H1 (cell line): ENCODE data around the gene SLC6A3. TPM values are rescaled to one million over a fixed set of nuclear protein-coding genes. Genes with fewer than 3 reads are reported as not detected.

Source experiments
- CTCF ChIA-PET: fragments of 300-600 bp; sonication (Branson Sonifier 250); formaldehyde crosslinking; loops from one replicate; lab custom pipeline; 2021; ENCODE audit not compliant: partially characterized antibody; lab: Charles Lee
- POLR2A ChIA-PET: fragments of 300-600 bp; sonication (Branson Sonifier 250); formaldehyde crosslinking; loops from one replicate; lab custom pipeline; 2021; ENCODE audit warnings: inconsistent platforms; ENCODE audit not compliant: partially characterized antibody; lab: Charles Lee
- DNase-seq, 2 experiments: peaks; one replicate each; pipeline versions ENCODE4 v3.0.0 to v3.0.0-alpha.2; 2010 to 2022; ENCODE audit warnings: low spot score in 2 of 2, low read depth in 1 of 2, mixed read lengths in 1 of 2
- FAIRE-seq: peaks from 2 replicates; lab custom pipeline; 2011; peaks lifted over from hg19 to GRCh38; lab: Jason Lieb, UNC
- H2AFZ ChIP-seq: 2 replicates; pipeline ENCODE4 v1.8.1; 2012; ENCODE audit warnings: low read length, inconsistent platforms
- H2AK5ac ChIP-seq: 2 replicates; pipeline ENCODE4 v1.6.1; 2013; ENCODE audit warnings: low read depth, low read length
- H2BK120ac ChIP-seq: replicated peaks from 2 replicates; pipeline ENCODE3; 2013; ENCODE audit warnings: low read depth, low read length, inconsistent platforms
- H2BK12ac ChIP-seq: 2 replicates; pipeline ENCODE4 v1.6.1; 2013; ENCODE audit warnings: low read depth, low read length
- H2BK15ac ChIP-seq: 2 replicates; pipeline ENCODE4 v1.6.1; 2013; ENCODE audit warnings: low read length
- H2BK20ac ChIP-seq: 2 replicates; pipeline ENCODE4 v1.6.1; 2013; ENCODE audit warnings: low read length
- H2BK5ac ChIP-seq: 2 replicates; pipeline ENCODE4 v1.6.1; 2013; ENCODE audit warnings: low read depth, low read length
- H3K14ac ChIP-seq: 2 replicates; pipeline ENCODE4 v1.6.1; 2013; ENCODE audit warnings: inconsistent platforms; ENCODE audit not compliant: insufficient read length
- H3K18ac ChIP-seq: 2 replicates; pipeline ENCODE4 v1.6.1; 2013; ENCODE audit warnings: low read length; ENCODE audit errors: extremely low read depth
- H3K23ac ChIP-seq: 2 replicates; pipeline ENCODE4 v1.6.1; 2013; ENCODE audit warnings: inconsistent platforms; ENCODE audit not compliant: insufficient read length
- H3K23me2 ChIP-seq: 2 replicates; pipeline ENCODE4 v1.6.1; 2013; ENCODE audit warnings: low read depth, low read length
- H3K27ac ChIP-seq: 2 replicates; pipeline ENCODE4 v1.6.1; 2011; ENCODE audit warnings: low read depth, low read length, inconsistent platforms
- H3K27me3 ChIP-seq, 4 experiments: replicated peaks in 1 of 4; 1 replicate in 1 of 4; 2 replicates in 3 of 4; pipeline versions ENCODE4 v1.6.1 to v1.8.1; 2011 to 2013; ENCODE audit warnings: low read length in 3 of 4, mild to moderate bottlenecking in 3 of 4, inconsistent platforms in 2 of 4, mixed read lengths in 2 of 4, moderate library complexity in 1 of 4; ENCODE audit not compliant: control insufficient read depth in 3 of 4, insufficient read depth in 3 of 4; ENCODE audit errors: extremely low read depth in 1 of 4
- H3K36me3 ChIP-seq, 4 experiments: 2 replicates each; pipeline versions ENCODE4 v1.6.1 to v1.8.1; 2011 to 2013; ENCODE audit warnings: mild to moderate bottlenecking in 4 of 4, low read length in 3 of 4, moderate library complexity in 2 of 4, control low read depth in 1 of 4, inconsistent platforms in 1 of 4; ENCODE audit not compliant: insufficient read depth in 4 of 4, control insufficient read depth in 2 of 4
- H3K4ac ChIP-seq: replicated peaks from 2 replicates; pipeline ENCODE3; 2013; ENCODE audit warnings: low read length, low read depth, mixed read lengths, inconsistent platforms; ENCODE audit not compliant: insufficient read length
- H3K4me1 ChIP-seq, 4 experiments: replicated peaks in 1 of 4; 1 replicate in 1 of 4; 2 replicates in 3 of 4; pipeline versions ENCODE4 v1.6.1 to v1.8.1; 2011 to 2013; ENCODE audit warnings: low read length in 3 of 4, inconsistent platforms in 2 of 4, mixed read lengths in 1 of 4; ENCODE audit not compliant: insufficient read depth in 4 of 4, control insufficient read depth in 3 of 4
- H3K4me2 ChIP-seq, 2 experiments: 2 replicates each; pipeline versions ENCODE4 v1.6.1 to v1.8.1; 2011 to 2013; ENCODE audit warnings: low read depth in 2 of 2, low read length in 2 of 2, control low read depth in 1 of 2, inconsistent platforms in 1 of 2, mild to moderate bottlenecking in 1 of 2; ENCODE audit not compliant: insufficient read depth in 1 of 2
- H3K4me3 ChIP-seq, 4 experiments: fragments of 200-600, 300-600 bp in 1 of 4; sonication (generic), shearing (Covaris generic), sonication (Bioruptor Twin) in 1 of 4; 2 replicates each; pipeline versions ENCODE4 v1.5.1 to v1.8.1; 2011 to 2016; ENCODE audit warnings: low read length in 4 of 4, low read depth in 3 of 4, control low read depth in 2 of 4, inconsistent platforms in 2 of 4, mild to moderate bottlenecking in 2 of 4, mixed read lengths in 1 of 4, moderate library complexity in 1 of 4; ENCODE audit not compliant: insufficient read depth in 2 of 4; ENCODE audit errors: extremely low read depth in 1 of 4
- H3K56ac ChIP-seq: replicated peaks from 2 replicates; pipeline ENCODE3; 2013; ENCODE audit warnings: low read depth, mild to moderate bottlenecking, mixed read lengths, low read length, inconsistent platforms; ENCODE audit not compliant: insufficient read length
- H3K79me1 ChIP-seq: 2 replicates; pipeline ENCODE4 v1.6.1; 2013; ENCODE audit warnings: low read depth, low read length, control low read depth
- H3K79me2 ChIP-seq, 2 experiments: 2 replicates each; pipeline versions ENCODE4 v1.6.1 to v1.8.1; 2012 to 2013; ENCODE audit warnings: low read length in 2 of 2, mild to moderate bottlenecking in 2 of 2, inconsistent platforms in 1 of 2; ENCODE audit not compliant: insufficient read depth in 2 of 2, control insufficient read depth in 1 of 2
- H3K9ac ChIP-seq, 4 experiments: replicated peaks in 1 of 4; 1 replicate in 1 of 4; 2 replicates in 3 of 4; pipeline versions ENCODE4 v1.6.1 to v1.8.1; 2011 to 2013; ENCODE audit warnings: low read depth in 3 of 4, low read length in 3 of 4, control low read depth in 2 of 4, mild to moderate bottlenecking in 2 of 4, moderate library complexity in 2 of 4, inconsistent platforms in 1 of 4; ENCODE audit errors: extremely low read depth in 1 of 4
- H3K9me3 ChIP-seq, 2 experiments: 2 replicates each; pipeline versions ENCODE4 v1.6.1 to v1.8.1; 2012 to 2013; ENCODE audit warnings: mild to moderate bottlenecking in 2 of 2, moderate library complexity in 2 of 2, control low read depth in 1 of 2, inconsistent platforms in 1 of 2, low read depth in 1 of 2, low read length in 1 of 2, mixed read lengths in 1 of 2; ENCODE audit not compliant: insufficient read depth in 2 of 2
- H4K20me1 ChIP-seq, 2 experiments: replicated peaks in 1 of 2; 2 replicates each; pipeline versions ENCODE3 to v1.8.1; 2011 to 2013; ENCODE audit warnings: inconsistent platforms in 2 of 2, low read length in 2 of 2, mild to moderate bottlenecking in 1 of 2; ENCODE audit not compliant: insufficient read depth in 2 of 2, control insufficient read depth in 1 of 2
- H4K5ac ChIP-seq: 2 replicates; pipeline ENCODE4 v1.6.1; 2013; ENCODE audit warnings: low read length, low read depth, mixed read lengths, inconsistent platforms; ENCODE audit not compliant: insufficient read length
- H4K8ac ChIP-seq: 2 replicates; pipeline ENCODE4 v1.8.0; 2013; ENCODE audit warnings: mild to moderate bottlenecking, moderate library complexity, low read length, inconsistent platforms; ENCODE audit not compliant: insufficient read depth; ENCODE audit errors: extremely low read depth
- H4K91ac ChIP-seq: replicated peaks from 2 replicates; pipeline ENCODE3; 2013; ENCODE audit warnings: low read length, mixed read lengths, inconsistent platforms; ENCODE audit not compliant: insufficient read length
- ATF3 ChIP-seq: IDR thresholded peaks from 2 replicates; pipeline ENCODE4 v1.6.1; 2011; ENCODE audit warnings: low read depth, mild to moderate bottlenecking, low read length; ENCODE audit not compliant: insufficient read depth
- CBX8 ChIP-seq: fragments of 300-800, 300-1000 bp; sonication (generic); IDR thresholded peaks from 2 replicates; pipeline ENCODE4 v1.7.1; 2016; ENCODE audit warnings: low read depth, low read length, borderline replicate concordance
- CHD1 ChIP-seq: IDR thresholded peaks from 2 replicates; pipeline ENCODE4 v1.6.1; 2012; ENCODE audit warnings: low read depth, low read length, improper control_type of control experiment
- FOSL1 ChIP-seq: IDR thresholded peaks from 2 replicates; pipeline ENCODE4 v1.6.1; 2011; ENCODE audit warnings: mild to moderate bottlenecking, low read depth, low read length, moderate library complexity; ENCODE audit not compliant: insufficient read depth
- HDAC2 ChIP-seq, 2 experiments: fragments of 300-600 bp in 1 of 2; sonication (generic) in 1 of 2; IDR thresholded peaks; 2 replicates each; pipeline ENCODE4 v1.6.1; 2011 to 2012; ENCODE audit warnings: low read depth in 2 of 2, low read length in 2 of 2, mild to moderate bottlenecking in 2 of 2, moderate library complexity in 2 of 2, borderline replicate concordance in 1 of 2, inconsistent platforms in 1 of 2
- KDM5A ChIP-seq: fragments of 200-600 bp; IDR thresholded peaks from 2 replicates; pipeline ENCODE4 v1.7.1; 2012; ENCODE audit warnings: mild to moderate bottlenecking, low read length, inconsistent platforms, mixed read lengths
- NANOG ChIP-seq: IDR thresholded peaks from 2 replicates; pipeline ENCODE4 v1.6.1; 2011; ENCODE audit warnings: low read length, low read depth, mild to moderate bottlenecking, inconsistent platforms; ENCODE audit not compliant: insufficient read depth, poor library complexity, severe bottlenecking
- POLR2AphosphoS5 ChIP-seq: IDR thresholded peaks from 2 replicates; pipeline ENCODE4 v1.6.1; 2011; ENCODE audit warnings: low read depth, low read length
- RFX5 ChIP-seq: IDR thresholded peaks from 2 replicates; pipeline ENCODE4 v1.6.1; 2011; ENCODE audit warnings: low read depth, low read length, improper control_type of control experiment, borderline replicate concordance
- TAF1 ChIP-seq: IDR thresholded peaks from 2 replicates; pipeline ENCODE4 v1.6.1; 2011; ENCODE audit warnings: mild to moderate bottlenecking, low read depth, low read length
- WGBS, 2 experiments: shearing (Covaris generic) in 1 of 2; methylation state at CpG; one replicate each; pipeline versions ENCODE4 v1.1.6 to v1.1.7; 2013 to 2015; ENCODE audit warnings: low lambda C conversion rate in 2 of 2, mixed read lengths in 2 of 2, inconsistent platforms in 1 of 2, low coverage in 1 of 2, missing lambda C conversion rate in 1 of 2; ENCODE audit not compliant: insufficient replicate concordance in 2 of 2, insufficient coverage in 1 of 2, insufficient read length in 1 of 2; ENCODE audit errors: extremely low coverage in 1 of 2, missing lambda C conversion rate in 1 of 2; 5-methylcytosine and 5-hydroxymethylcytosine counted together
- polyA plus RNA-seq, 7 experiments: library from polyadenylated mRNA; depleted of rRNA in 3 of 7; stranded (reverse) in 5 of 7; unstranded in 2 of 7; fragments of >200 nt in 5 of 7; fragments of 200-250 nt in 2 of 7; gene quantifications; 1 replicate in 5 of 7; 2 replicates in 1 of 7; 4 replicates in 1 of 7; pipeline versions ENCODE4 v1.2.1 to v1.2.3, GENCODE V29; 2011 to 2013; ENCODE audit warnings: missing spikeins in 2 of 7, mixed read lengths in 2 of 7
- total RNA-seq: library from RNA; stranded (reverse); fragmentation: NEBNext Ultra II Directional; extraction: Animal tissue kit (Norgen Biotek cat#: 25700); gene quantifications from 2 replicates; pipeline ENCODE4 v1.2.1, GENCODE V29; 2021

The SLC6A3 gene
- total and polyA plus RNA-seq, 2 of the 8 experiments (the other 6 are each of a cell fraction or from before 2014, with no cell fraction given): 0.48 to 0.91 TPM

- H3K27ac ChIP-seq: no peak overlapping the region
- no peak overlapping the region for H2AFZ ChIP-seq
- H3K36me3 ChIP-seq: peaks cover 0 to 9% (median 7%) of the 10 kb centered on the region in 4 experiments; a peak in 5 of 8 replicates
- H2AK5ac ChIP-seq: no peak overlapping the region
- H3K56ac ChIP-seq: no peak overlapping the region
- H3K23ac ChIP-seq: no peak overlapping the region
- WGBS, 2 experiments: 87% methylated on average over 20 of the region's 21 CpGs; no CpG with 5 or more reads in 1 of the 2 experiments
- H3K4me1 ChIP-seq: peaks cover 0 to 12% (median 1%) of the 10 kb centered on the region in 4 experiments; a peak in 4 of 7 replicates
- H3K4ac ChIP-seq: no peak overlapping the region
- peaks cover 0 to 14% of the 10 kb centered on the region in 2 experiments; a peak in 2 of 4 replicates for H3K79me2 ChIP-seq
- H4K20me1 ChIP-seq: peaks cover 3 to 10% of the 10 kb centered on the region in 2 experiments
- FAIRE-seq (no peak), DNase-seq (no peak)
- no peak overlapping the region for H3K18ac ChIP-seq
- H2BK5ac ChIP-seq: no peak overlapping the region
- no peak overlapping the region for H2BK120ac ChIP-seq
- no peaks in the 10 kb centered on the region; the same call in 1 of the 2 replicates for H3K79me1 ChIP-seq
- H3K9ac ChIP-seq: no peak overlapping the region
- H4K5ac ChIP-seq: no peak overlapping the region
- H4K91ac ChIP-seq: no peak overlapping the region
- no peak overlapping the region; a peak in 1 of 4 replicates for H3K4me2 ChIP-seq
- H3K4me3 ChIP-seq: no peak overlapping the region
- no peaks in the 10 kb centered on the region for H3K9me3 ChIP-seq
- no peak overlapping the region for H2BK15ac ChIP-seq
- peaks cover 5% of the 10 kb centered on the region; the same call in 1 of the 2 replicates for H3K23me2 ChIP-seq
- ChIA-PET POLR2A (no interaction called here), CTCF (interaction anchor here (0.9 to 3.6 kb wide), 2 partner anchors 34 to 133 kb away, joined by 3 to 14 read pairs; no protein-coding TSS in a partner anchor)
- H2BK12ac ChIP-seq: no peak overlapping the region
- no peaks in the 10 kb centered on the region for H3K27me3 ChIP-seq
- no peak overlapping the region for H3K14ac ChIP-seq
- H2BK20ac ChIP-seq: no peak overlapping the region
- peak overlapping the region; percentile 29; the same call in 1 of the 2 replicates for H4K8ac ChIP-seq
- no peak for TF ChIP-seq CHD1
- TF ChIP-seq POLR2AphosphoS5: no peak
- TF ChIP-seq TAF1: no peak
- TF ChIP-seq RFX5: no peak
- no peak for TF ChIP-seq CBX8
- TF ChIP-seq KDM5A: no peak
- no peak for TF ChIP-seq FOSL1
- no peak for TF ChIP-seq NANOG
- no peak for TF ChIP-seq HDAC2 (IDR thresholded peaks at IDR 0.05; ENCODE audit: borderline replicate concordance in 1 of 2, low read depth in 2 of 2, low read length in 2 of 2)
- TF ChIP-seq ATF3: no peak
Observed at GRCh38 chr5:1346627-1347440, 98.4 kb downstream of the SLC6A3 start.
